Measurements from ENCODE around the gene WDR90.

Gene WDR90

GRCh38 chr16:626787-627453, 22.2 kb upstream of the WDR90 start:
- DNase-seq: no peak

- no peak for DNase-seq
These were observed 21.5 kb upstream of the WDR90 start for GRCh38 chr16:627454-628239.

- no peak for DNase-seq
These were observed 20.7 kb upstream of the WDR90 start for GRCh38 chr16:628321-629061.

GRCh38 chr16:629185-629832, 19.9 kb upstream of the WDR90 start:
- no peak for DNase-seq

- no peak for DNase-seq
These were observed 19.3 kb upstream of the WDR90 start for GRCh38 chr16:629833-630248.

- DNase-seq: no peak
These were observed 18.8 kb upstream of the WDR90 start for GRCh38 chr16:630249-630814.

- no peak for DNase-seq
These were observed 18.3 kb upstream of the WDR90 start, which contains the start of gene WFIKKN1 for GRCh38 chr16:630815-631405. TSS of gene WFIKKN1 (plus strand) at chr16:630985. CDS start at chr16:631254, 269 bp downstream.

GRCh38 chr16:631808-632358, 17.3 kb upstream of the WDR90 start:
- DNase-seq: no peak

GRCh38 chr16:632486-633335, 16.5 kb upstream of the WDR90 start:
- DNase-seq: no peak

- no peak for DNase-seq
These were observed 15.7 kb upstream of the WDR90 start for GRCh38 chr16:633336-634050.

GRCh38 chr16:634051-634670, 15.0 kb upstream of the WDR90 start:
- no peak for DNase-seq

GRCh38 chr16:634996-635395, 14.2 kb upstream of the WDR90 start:
- DNase-seq: no peak

- no peak for DNase-seq
These were observed 13.5 kb upstream of the WDR90 start for GRCh38 chr16:635573-636205.

GRCh38 chr16:636206-637080, 12.7 kb upstream of the WDR90 start, which contains the start of gene METTL26:
TSS of gene METTL26 (minus strand) at chr16:636305. CDS start at chr16:636290, 15 bp downstream.
- DNase-seq: peak; percentile 86 to 99 (median 94)

- DNase-seq: peak in 2 of 6 experiments; percentile 89 to 93
These were observed 11.8 kb upstream of the WDR90 start for GRCh38 chr16:637081-638018.

GRCh38 chr16:638034-638543, 11.1 kb upstream of the WDR90 start:
- no peak for DNase-seq

- no peak for DNase-seq
These were observed 10.3 kb upstream of the WDR90 start for GRCh38 chr16:638836-639235.

All from stimulated activated naive CD4-positive, alpha-beta T cell (primary cell).